ENCODE data around the gene ATXN1.

- TF ChIP-seq CTCF (IDR thresholded peaks at IDR 0.05) (no peak), POLR2A (IDR thresholded peaks at IDR 0.05) (no peak)
These were observed 82.2 kb downstream of the ATXN1 start for GRCh38 chr6:16679050-16679449.
